Neural progenitor cell (in vitro differentiated cells): ENCODE data around the gene TPPP3. TPM values are rescaled to one million over a fixed set of nuclear protein-coding genes. Genes with fewer than 3 reads are reported as not detected.

Experiments used
- DNase-seq: peaks from one replicate; pipeline ENCODE4 v3.0.0-alpha.2; 2016; ENCODE audit warnings: low spot score
- H2AFZ ChIP-seq: fragments of 200-600 bp; sonication (generic); replicated peaks from 2 replicates; pipeline ENCODE4 v1.6.1; 2016; ENCODE audit warnings: antibody characterized with exemption
- H3F3A ChIP-seq: fragments of 200-600 bp; sonication (generic); 2 replicates; pipeline ENCODE4 v1.6.1; 2016; ENCODE audit warnings: antibody characterized with exemption, low read depth
- H3K27ac ChIP-seq: fragments of 200-600 bp; sonication (generic); 2 replicates; pipeline ENCODE4 v1.5.1; 2016; ENCODE audit warnings: mild to moderate bottlenecking
- H3K27me3 ChIP-seq: fragments of 200-600 bp; sonication (generic); 2 replicates; pipeline ENCODE4 v1.6.1; 2016; ENCODE audit warnings: mild to moderate bottlenecking, moderate library complexity
- H3K36me3 ChIP-seq: fragments of 200-600 bp; sonication (generic); 2 replicates; pipeline ENCODE4 v1.5.1; 2016
- H3K4me1 ChIP-seq: fragments of 200-600 bp; sonication (generic); 2 replicates; pipeline ENCODE4 v1.6.1; 2016; ENCODE audit warnings: mixed run types
- H3K4me2 ChIP-seq: fragments of 200-600 bp; sonication (generic); 2 replicates; pipeline ENCODE4 v1.6.1; 2016
- H3K4me3 ChIP-seq: fragments of 200-600 bp; sonication (generic); 2 replicates; pipeline ENCODE4 v1.5.1; 2016
- H3K79me2 ChIP-seq: fragments of 200-600 bp; sonication (generic); 2 replicates; pipeline ENCODE4 v1.6.1; 2016; ENCODE audit warnings: low read depth
- H3K9ac ChIP-seq: fragments of 200-600 bp; sonication (generic); 2 replicates; pipeline ENCODE4 v1.6.1; 2016
- H3K9me3 ChIP-seq: fragments of 200-600 bp; sonication (generic); 2 replicates; pipeline ENCODE4 v1.5.1; 2016; ENCODE audit warnings: low read depth
- H4K20me1 ChIP-seq: fragments of 200-600 bp; sonication (generic); 2 replicates; pipeline ENCODE4 v1.6.1; 2016; ENCODE audit warnings: low read depth
- H3K27ac Mint-ChIP-seq: 3 replicates; pipeline ENCODE4 v1.8.0; 2021; ENCODE audit warnings: mixed read lengths
- H3K27me3 Mint-ChIP-seq: 2 replicates; pipeline ENCODE4 v1.8.0; 2022; ENCODE audit warnings: low read depth, mild to moderate bottlenecking, inconsistent platforms, moderate library complexity, mixed read lengths; ENCODE audit not compliant: insufficient read depth
- H3K36me3 Mint-ChIP-seq: 3 replicates; pipeline ENCODE4 v1.8.0; 2021; ENCODE audit warnings: mixed read lengths
- H3K4me1 Mint-ChIP-seq: 3 replicates; pipeline ENCODE4 v1.8.0; 2021; ENCODE audit warnings: mixed read lengths
- H3K4me3 Mint-ChIP-seq: 3 replicates; pipeline ENCODE4 v1.8.0; 2021; ENCODE audit warnings: mild to moderate bottlenecking, moderate library complexity, mixed read lengths
- H3K9me3 Mint-ChIP-seq: 3 replicates; pipeline ENCODE4 v1.8.0; 2020; ENCODE audit warnings: mixed read lengths
- CTCF ChIP-seq: fragments of 200-600 bp; sonication (generic); IDR thresholded peaks from 2 replicates; pipeline ENCODE4 v1.5.1; 2017; ENCODE audit warnings: antibody characterized with exemption, mild to moderate bottlenecking
- EZH2 ChIP-seq: fragments of 200-600 bp; sonication (generic); IDR thresholded peaks from 2 replicates; pipeline ENCODE4 v1.6.1; 2017; ENCODE audit warnings: antibody characterized with exemption, mild to moderate bottlenecking, moderate library complexity
- EZH2phosphoT487 ChIP-seq: fragments of 200-600 bp; sonication (generic); IDR thresholded peaks from 2 replicates; pipeline ENCODE4 v1.6.1; 2017; ENCODE audit warnings: antibody characterized with exemption
- total RNA-seq: library from RNA; depleted of rRNA; stranded (reverse); fragments of >200 nt; gene quantifications from 2 replicates; pipeline ENCODE4 v1.2.3, GENCODE V29; 2015; ENCODE audit warnings: low replicate concordance

TPPP3 gene
- total RNA-seq, 1 donor from 2014 or later: not detected

DNA sequence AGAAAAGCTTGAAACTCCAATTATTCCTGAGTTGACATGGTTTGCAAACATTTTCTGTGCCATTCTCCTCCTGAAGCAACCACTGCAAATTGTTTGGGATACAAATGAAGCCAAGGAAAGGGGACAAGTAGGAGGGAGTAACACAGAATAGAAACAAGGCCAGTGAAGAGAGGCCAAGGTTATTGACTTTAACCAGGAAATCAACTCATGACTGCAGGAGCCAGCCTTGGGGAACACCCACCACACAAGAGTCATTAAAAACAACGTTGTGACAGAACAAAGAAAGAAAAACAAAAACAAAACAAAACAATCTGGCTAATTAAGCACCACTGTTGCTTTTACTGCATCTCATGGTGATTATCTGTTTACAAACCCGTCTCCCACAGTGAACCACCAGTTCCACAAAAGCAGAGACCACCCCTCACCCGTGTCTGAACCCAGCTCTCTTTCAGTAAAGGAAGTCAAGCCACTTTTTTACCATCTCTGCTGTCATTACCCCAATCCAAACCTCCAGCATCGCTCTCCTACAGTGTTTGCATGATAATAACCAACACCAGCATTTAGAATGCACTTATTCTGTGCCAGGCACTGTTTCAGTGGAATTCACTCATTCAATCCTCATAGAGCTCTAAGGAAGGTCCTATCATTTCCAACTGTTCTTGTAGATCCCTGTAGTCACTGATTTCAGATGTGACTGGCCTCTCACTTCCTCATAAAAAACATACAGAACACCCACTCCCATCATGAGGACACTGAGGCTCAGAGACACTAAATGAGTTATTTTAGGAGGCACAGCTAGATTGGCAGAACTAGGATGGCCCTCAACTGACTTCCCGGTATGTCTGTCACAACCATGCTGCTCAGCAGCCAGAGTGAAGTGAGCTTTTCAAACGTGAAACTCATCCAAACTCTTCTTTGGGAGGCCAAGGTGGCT lies 20.9 kb upstream of the TPPP3 start:
- H3K9me3 ChIP-seq: no peaks in the 10 kb centered on the region
- no peaks in the 10 kb centered on the region for H3K36me3 ChIP-seq
- H3K4me3 ChIP-seq: no peak overlapping the region
- no peak overlapping the region for H3K4me2 ChIP-seq
- Mint-ChIP-seq H3K27ac (no peak overlapping the region), H3K4me3 (peak overlapping the region; percentile 69), H3K4me1 (peaks cover 16% of the 10 kb centered on the region), H3K9me3 (no peaks in the 10 kb centered on the region), H3K27me3 (peaks cover 4% of the 10 kb centered on the region), H3K36me3 (peaks cover 5% of the 10 kb centered on the region)
- TF ChIP-seq CTCF (no peak), EZH2 (no peak), EZH2phosphoT487 (no peak)
- no peak overlapping the region for H2AFZ ChIP-seq
- no peak overlapping the region for H3K9ac ChIP-seq
- H3F3A ChIP-seq: no peaks in the 10 kb centered on the region
- no peaks in the 10 kb centered on the region for H3K4me1 ChIP-seq
- H4K20me1 ChIP-seq: no peaks in the 10 kb centered on the region
- peaks cover 27% of the 10 kb centered on the region for H3K27me3 ChIP-seq
- H3K27ac ChIP-seq: no peak overlapping the region
- no peak for DNase-seq
- no peaks in the 10 kb centered on the region for H3K79me2 ChIP-seq

DNA sequence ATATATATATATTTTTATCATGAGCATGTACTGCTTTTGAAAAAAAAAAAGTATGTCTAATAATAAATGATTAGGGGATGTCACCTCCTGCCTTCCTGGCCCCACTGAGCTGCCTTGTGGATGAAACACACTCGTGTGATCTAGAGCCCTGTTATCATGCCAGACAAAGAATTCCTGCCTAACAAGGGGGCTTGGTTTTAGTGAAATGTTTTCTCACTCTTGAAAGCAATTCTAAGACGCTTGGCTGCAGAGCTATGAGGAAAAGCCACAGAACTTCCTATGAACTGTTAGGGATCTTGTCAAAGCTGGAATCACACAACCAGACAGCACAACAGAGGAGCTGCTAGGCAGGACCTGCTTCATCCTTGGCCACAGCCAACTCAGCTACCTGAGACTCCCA lies 19.0 kb upstream of the TPPP3 start:
- no peak overlapping the region for H2AFZ ChIP-seq
- no peak overlapping the region for H3K4me2 ChIP-seq
- Mint-ChIP-seq H3K27me3 (peaks cover 2% of the 10 kb centered on the region), H3K4me1 (peaks cover 16% of the 10 kb centered on the region), H3K9me3 (no peaks in the 10 kb centered on the region), H3K36me3 (peaks cover 5% of the 10 kb centered on the region), H3K4me3 (no peak overlapping the region), H3K27ac (no peak overlapping the region)
- no peaks in the 10 kb centered on the region for H3F3A ChIP-seq
- no peak overlapping the region for H3K4me3 ChIP-seq
- H3K27me3 ChIP-seq: peaks cover 22% of the 10 kb centered on the region
- H3K79me2 ChIP-seq: no peaks in the 10 kb centered on the region
- H3K9ac ChIP-seq: no peak overlapping the region
- no peak for DNase-seq
- no peak overlapping the region for H3K27ac ChIP-seq
- no peaks in the 10 kb centered on the region for H4K20me1 ChIP-seq
- no peaks in the 10 kb centered on the region for H3K36me3 ChIP-seq
- TF ChIP-seq EZH2 (no peak), CTCF (no peak), EZH2phosphoT487 (no peak)
- H3K4me1 ChIP-seq: no peaks in the 10 kb centered on the region
- no peaks in the 10 kb centered on the region for H3K9me3 ChIP-seq

DNA sequence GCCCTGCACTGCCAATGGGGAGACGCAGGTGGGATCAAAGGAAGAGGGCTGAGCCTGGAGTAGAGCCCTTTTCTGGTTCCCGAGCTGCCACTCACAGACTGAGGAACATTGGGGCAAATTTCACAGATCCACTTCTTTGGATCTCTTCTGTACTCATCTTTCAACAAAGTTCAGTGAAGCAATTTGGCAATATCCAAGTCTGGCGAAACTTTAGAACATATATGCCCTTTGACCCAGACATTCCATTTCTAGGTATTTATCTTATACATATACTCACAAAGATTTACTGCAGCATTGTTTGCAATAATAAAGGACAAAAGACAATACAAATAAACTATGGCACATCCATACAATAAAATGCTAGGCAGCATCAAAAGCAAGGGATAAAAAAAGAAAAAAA lies 18.0 kb upstream of the TPPP3 start:
- DNase-seq: no peak
- peaks cover 14% of the 10 kb centered on the region for H3K27me3 ChIP-seq
- H3F3A ChIP-seq: no peaks in the 10 kb centered on the region
- H3K9me3 ChIP-seq: no peaks in the 10 kb centered on the region
- H3K4me2 ChIP-seq: no peak overlapping the region
- Mint-ChIP-seq H3K27me3 (peaks cover 2% of the 10 kb centered on the region), H3K4me3 (no peak overlapping the region), H3K27ac (no peak overlapping the region), H3K36me3 (peaks cover 5% of the 10 kb centered on the region), H3K4me1 (peaks cover 18% of the 10 kb centered on the region), H3K9me3 (no peaks in the 10 kb centered on the region)
- no peaks in the 10 kb centered on the region for H4K20me1 ChIP-seq
- no peaks in the 10 kb centered on the region for H3K4me1 ChIP-seq
- no peak overlapping the region for H3K4me3 ChIP-seq
- H3K9ac ChIP-seq: no peak overlapping the region
- H3K36me3 ChIP-seq: no peaks in the 10 kb centered on the region
- no peak overlapping the region for H3K27ac ChIP-seq
- no peak for TF ChIP-seq EZH2
- no peak for TF ChIP-seq CTCF
- TF ChIP-seq EZH2phosphoT487: no peak
- H2AFZ ChIP-seq: no peak overlapping the region
- H3K79me2 ChIP-seq: no peaks in the 10 kb centered on the region
